ENCODE measurements around the gene CUX1.

GRCh38 chr7:102292813-102293798, 475.7 kb downstream of the CUX1 start:
- TF ChIP-seq CTCF (IDR thresholded peaks at IDR 0.05; ENCODE audit: borderline replicate concordance, extremely low read depth, low read length, poor library complexity, severe bottlenecking) (no peak), EZH2 (IDR thresholded peaks at IDR 0.05; ENCODE audit: borderline replicate concordance, low read depth, low read length, severe bottlenecking) (no peak)
